HEK293 (cell line): Measurements from ENCODE around the gene CCDC184.

Source experiments
- SCRT1 ChIP-seq: fragments of 450-650 bp; formaldehyde crosslinking; IDR thresholded peaks from 2 replicates; pipeline ENCODE4 v1.5.1; 2016; ENCODE audit warnings: missing biosample characterization, missing genetic modification characterization, borderline replicate concordance
- ZBTB7A ChIP-seq: fragments of 450-650 bp; formaldehyde crosslinking; IDR thresholded peaks from 2 replicates; pipeline ENCODE4 v1.5.1; 2016; ENCODE audit warnings: low read depth, missing biosample characterization, missing genetic modification characterization
- ZFP37 ChIP-seq: fragments of 450-650 bp; formaldehyde crosslinking; IDR thresholded peaks from 2 replicates; pipeline ENCODE4 v1.5.1; 2016; ENCODE audit warnings: missing biosample characterization, missing genetic modification characterization
- ZNF416 ChIP-seq: fragments of 450-650 bp; formaldehyde crosslinking; IDR thresholded peaks from 2 replicates; pipeline ENCODE4 v1.5.1; 2016; ENCODE audit warnings: missing biosample characterization, missing genetic modification characterization
- TF ChIP-seq, protein P1 (sequence below): fragments of 450-650 bp; formaldehyde crosslinking; IDR thresholded peaks from 2 replicates; pipeline ENCODE4 v1.5.1; 2016; ENCODE audit warnings: missing biosample characterization, missing genetic modification characterization
- TF ChIP-seq, protein P2 (sequence below): fragments of 450-650 bp; formaldehyde crosslinking; conservative IDR thresholded peaks from 2 replicates; pipeline ENCODE4 v1.5.1; 2016; ENCODE audit warnings: low read depth, missing biosample characterization, missing genetic modification characterization

DNA sequence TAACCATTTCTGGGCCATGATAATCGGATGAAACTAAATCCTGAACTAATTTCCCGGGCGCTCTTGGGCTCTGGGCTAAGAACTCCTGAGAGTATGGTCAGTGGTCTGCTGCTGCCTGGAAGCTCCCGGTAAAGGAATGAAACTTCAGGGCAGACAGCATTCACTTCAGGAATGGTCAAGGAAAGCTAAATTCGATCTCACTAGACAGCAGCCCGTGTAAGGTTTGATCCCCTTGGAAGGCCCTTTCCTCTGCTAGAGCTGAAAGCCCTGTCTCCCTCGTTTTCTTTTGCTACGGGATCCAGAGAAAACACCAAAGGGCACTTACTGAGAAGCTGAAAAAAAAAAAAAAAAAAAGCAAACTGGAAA, 26.8 kb upstream of the CCDC184 start:
- TF ChIP-seq, protein P1, sequence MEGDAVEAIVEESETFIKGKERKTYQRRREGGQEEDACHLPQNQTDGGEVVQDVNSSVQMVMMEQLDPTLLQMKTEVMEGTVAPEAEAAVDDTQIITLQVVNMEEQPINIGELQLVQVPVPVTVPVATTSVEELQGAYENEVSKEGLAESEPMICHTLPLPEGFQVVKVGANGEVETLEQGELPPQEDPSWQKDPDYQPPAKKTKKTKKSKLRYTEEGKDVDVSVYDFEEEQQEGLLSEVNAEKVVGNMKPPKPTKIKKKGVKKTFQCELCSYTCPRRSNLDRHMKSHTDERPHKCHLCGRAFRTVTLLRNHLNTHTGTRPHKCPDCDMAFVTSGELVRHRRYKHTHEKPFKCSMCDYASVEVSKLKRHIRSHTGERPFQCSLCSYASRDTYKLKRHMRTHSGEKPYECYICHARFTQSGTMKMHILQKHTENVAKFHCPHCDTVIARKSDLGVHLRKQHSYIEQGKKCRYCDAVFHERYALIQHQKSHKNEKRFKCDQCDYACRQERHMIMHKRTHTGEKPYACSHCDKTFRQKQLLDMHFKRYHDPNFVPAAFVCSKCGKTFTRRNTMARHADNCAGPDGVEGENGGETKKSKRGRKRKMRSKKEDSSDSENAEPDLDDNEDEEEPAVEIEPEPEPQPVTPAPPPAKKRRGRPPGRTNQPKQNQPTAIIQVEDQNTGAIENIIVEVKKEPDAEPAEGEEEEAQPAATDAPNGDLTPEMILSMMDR (tag by site-specific recombination), result no peak
- TF ChIP-seq ZNF416 (tag by site-specific recombination), result no peak
- TF ChIP-seq ZFP37 (tag by site-specific recombination), result no peak
- TF ChIP-seq ZBTB7A (tag by site-specific recombination), result no peak
- no peak for TF ChIP-seq SCRT1 (tag by site-specific recombination)
- TF ChIP-seq, protein P2, sequence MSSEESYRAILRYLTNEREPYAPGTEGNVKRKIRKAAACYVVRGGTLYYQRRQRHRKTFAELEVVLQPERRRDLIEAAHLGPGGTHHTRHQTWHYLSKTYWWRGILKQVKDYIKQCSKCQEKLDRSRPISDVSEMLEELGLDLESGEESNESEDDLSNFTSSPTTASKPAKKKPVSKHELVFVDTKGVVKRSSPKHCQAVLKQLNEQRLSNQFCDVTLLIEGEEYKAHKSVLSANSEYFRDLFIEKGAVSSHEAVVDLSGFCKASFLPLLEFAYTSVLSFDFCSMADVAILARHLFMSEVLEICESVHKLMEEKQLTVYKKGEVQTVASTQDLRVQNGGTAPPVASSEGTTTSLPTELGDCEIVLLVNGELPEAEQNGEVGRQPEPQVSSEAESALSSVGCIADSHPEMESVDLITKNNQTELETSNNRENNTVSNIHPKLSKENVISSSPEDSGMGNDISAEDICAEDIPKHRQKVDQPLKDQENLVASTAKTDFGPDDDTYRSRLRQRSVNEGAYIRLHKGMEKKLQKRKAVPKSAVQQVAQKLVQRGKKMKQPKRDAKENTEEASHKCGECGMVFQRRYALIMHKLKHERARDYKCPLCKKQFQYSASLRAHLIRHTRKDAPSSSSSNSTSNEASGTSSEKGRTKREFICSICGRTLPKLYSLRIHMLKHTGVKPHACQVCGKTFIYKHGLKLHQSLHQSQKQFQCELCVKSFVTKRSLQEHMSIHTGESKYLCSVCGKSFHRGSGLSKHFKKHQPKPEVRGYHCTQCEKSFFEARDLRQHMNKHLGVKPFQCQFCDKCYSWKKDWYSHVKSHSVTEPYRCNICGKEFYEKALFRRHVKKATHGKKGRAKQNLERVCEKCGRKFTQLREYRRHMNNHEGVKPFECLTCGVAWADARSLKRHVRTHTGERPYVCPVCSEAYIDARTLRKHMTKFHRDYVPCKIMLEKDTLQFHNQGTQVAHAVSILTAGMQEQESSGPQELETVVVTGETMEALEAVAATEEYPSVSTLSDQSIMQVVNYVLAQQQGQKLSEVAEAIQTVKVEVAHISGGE (tag by site-specific recombination), result no peak
